BJ (cell line): ENCODE data around the gene CCSER2. TPM values are rescaled to one million over a fixed set of nuclear protein-coding genes. Genes with fewer than 3 reads are reported as not detected.

Source experiments
- CTCF ChIA-PET: fragments of 350-600 bp; formaldehyde crosslinking; extraction: SDS; loops from one replicate; lab custom pipeline; 2021; ENCODE audit warnings: antibody characterized with exemption, inconsistent platforms; lab: Yijun Ruan, JAX
- POLR2A ChIA-PET: fragments of 300-600 bp; sonication (Branson Sonifier 250); formaldehyde crosslinking; extraction: SDS; loops from one replicate; lab custom pipeline; 2021; ENCODE audit warnings: antibody characterized with exemption; lab: Charles Lee
- DNase-seq: peaks from one replicate; pipeline ENCODE4 v3.0.0-alpha.2; 2011; ENCODE audit warnings: low read depth
- H3K27me3 ChIP-seq: 2 replicates; pipeline ENCODE4 v1.6.0; 2011; ENCODE audit warnings: low read length; ENCODE audit not compliant: control insufficient read depth, insufficient read depth
- H3K36me3 ChIP-seq: 2 replicates; pipeline ENCODE4 v1.5.1; 2011; ENCODE audit warnings: low read length; ENCODE audit not compliant: control insufficient read depth, insufficient read depth
- H3K4me3 ChIP-seq: 2 replicates; pipeline ENCODE4 v1.5.1; 2011; ENCODE audit warnings: low read depth, mild to moderate bottlenecking, control low read depth, low read length
- CTCF ChIP-seq: IDR thresholded peaks from 2 replicates; pipeline ENCODE4 v1.5.1; 2011; ENCODE audit warnings: low read depth, mild to moderate bottlenecking, control low read depth, inconsistent platforms, low read length, moderate library complexity; ENCODE audit not compliant: insufficient read depth
- polyA plus RNA-seq: library from polyadenylated mRNA; depleted of rRNA; stranded (reverse); fragments of >200 nt; gene quantifications from 2 replicates; pipeline ENCODE4 v1.2.3, GENCODE V29; 2011

The CCSER2 gene
- polyA plus RNA-seq, 1 experiment: 28.7 TPM

- no peak for TF ChIP-seq CTCF
- ChIA-PET CTCF (interaction anchor here (1.2 to 1.3 kb wide), 3 partner anchors 9 to 186 kb away, joined by 3 to 4 read pairs (median 4); no protein-coding TSS in a partner anchor), POLR2A (no interaction called here)
- no peak for DNase-seq
- H3K4me3 ChIP-seq: no peak overlapping the region
- no peaks in the 10 kb centered on the region for H3K36me3 ChIP-seq
- no peaks in the 10 kb centered on the region for H3K27me3 ChIP-seq
Observed at GRCh38 chr10:84336406-84337090, 8.2 kb downstream of the CCSER2 start.

- ChIA-PET CTCF (interaction anchor here (1.3 to 1.6 kb wide), 3 partner anchors 15 to 186 kb away, joined by 3 to 4 read pairs (median 4); no protein-coding TSS in a partner anchor), POLR2A (no interaction called here)
- no peak for TF ChIP-seq CTCF
Observed at GRCh38 chr10:84337199-84337598, 8.8 kb downstream of the CCSER2 start.

GRCh38 chr10:84339025-84339424, 10.6 kb downstream of the CCSER2 start:
- TF ChIP-seq CTCF: no peak
- CTCF ChIA-PET: interaction anchor here (1.2 to 1.6 kb wide), 2 partner anchors 14 to 74 kb away, joined by 3 to 4 read pairs; no protein-coding TSS in a partner anchor
- H3K36me3 ChIP-seq: no peaks in the 10 kb centered on the region
- DNase-seq: no peak
- POLR2A ChIA-PET: no interaction called here
- no peak overlapping the region for H3K4me3 ChIP-seq
- no peaks in the 10 kb centered on the region for H3K27me3 ChIP-seq

More at GRCh38 chr10:84337199-84337598, 8.8 kb downstream of the CCSER2 start:
- Histone ChIP-seq H3K4me3 (no peak overlapping the region), H3K27me3 (no peaks in the 10 kb centered on the region), H3K36me3 (no peaks in the 10 kb centered on the region)
- no peak for DNase-seq

- CTCF ChIA-PET: interaction anchor here (1.0 kb wide), 1 partner anchor 11 kb away, joined by 3 read pairs; no protein-coding TSS in a partner anchor
- no peak for DNase-seq
- Histone ChIP-seq H3K4me3 (no peak overlapping the region), H3K36me3 (no peaks in the 10 kb centered on the region), H3K27me3 (no peaks in the 10 kb centered on the region)
- POLR2A ChIA-PET: no interaction called here
- TF ChIP-seq CTCF: no peak
Observed at GRCh38 chr10:84340187-84340586, 11.8 kb downstream of the CCSER2 start.

GRCh38 chr10:84340632-84341537, 12.5 kb downstream of the CCSER2 start:
- ChIA-PET POLR2A (no interaction called here), CTCF (interaction anchor here (0.8 to 1.2 kb wide), 3 partner anchors 12 to 199 kb away, joined by 3 to 4 read pairs (median 3); partner anchors contain the start of gene CCSER2)
- Histone ChIP-seq H3K4me3 (no peak overlapping the region), H3K27me3 (no peaks in the 10 kb centered on the region), H3K36me3 (no peaks in the 10 kb centered on the region)
- DNase-seq: no peak
- TF ChIP-seq CTCF: no peak
